Mesenchymal stem cell (in vitro differentiated cells and primary cell): ENCODE measurements around the gene COL16A1.

Source experiments
- DNase-seq: peaks from one replicate; pipeline ENCODE4 v3.0.0-alpha.2; 2013
- H2AFZ ChIP-seq: one replicate; pipeline ENCODE4 v1.6.1; 2013; ENCODE audit warnings: low read depth, mild to moderate bottlenecking, control low read depth, inconsistent platforms, low read length, moderate library complexity
- H2AK5ac ChIP-seq: 2 replicates; pipeline ENCODE4 v1.6.1; 2013; ENCODE audit warnings: low read length, moderate library complexity, mild to moderate bottlenecking, inconsistent platforms; ENCODE audit not compliant: severe bottlenecking
- H2BK120ac ChIP-seq: one replicate; pipeline ENCODE4 v1.6.1; 2013; ENCODE audit warnings: low read depth, mild to moderate bottlenecking, inconsistent platforms, low read length, moderate library complexity
- H2BK12ac ChIP-seq, 2 experiments: one replicate each; pipeline ENCODE4 v1.6.1; 2013; ENCODE audit warnings: inconsistent platforms in 2 of 2, low read length in 2 of 2, mild to moderate bottlenecking in 2 of 2, moderate library complexity in 2 of 2, control low read depth in 1 of 2
- H2BK15ac ChIP-seq: one replicate; pipeline ENCODE4 v1.6.1; 2013; ENCODE audit warnings: mild to moderate bottlenecking, low read depth, inconsistent platforms; ENCODE audit not compliant: poor library complexity, severe bottlenecking
- H2BK5ac ChIP-seq: 2 replicates; pipeline ENCODE4 v1.6.1; 2013; ENCODE audit warnings: low read depth, mild to moderate bottlenecking, low read length, control low read depth, inconsistent platforms; ENCODE audit not compliant: poor library complexity, severe bottlenecking
- H3K14ac ChIP-seq, 2 experiments: one replicate each; pipeline ENCODE4 v1.6.1; 2013; ENCODE audit warnings: inconsistent platforms in 2 of 2, low read length in 2 of 2, control low read depth in 1 of 2, mild to moderate bottlenecking in 1 of 2, moderate library complexity in 1 of 2
- H3K18ac ChIP-seq, 2 experiments: one replicate each; pipeline ENCODE4 v1.6.1; 2013; ENCODE audit warnings: inconsistent platforms in 2 of 2, low read length in 2 of 2, control low read depth in 1 of 2, low read depth in 1 of 2, mild to moderate bottlenecking in 1 of 2
- H3K23ac ChIP-seq, 2 experiments: one replicate each; pipeline ENCODE4 v1.6.1; 2013; ENCODE audit warnings: inconsistent platforms in 2 of 2, low read length in 2 of 2, mild to moderate bottlenecking in 2 of 2, moderate library complexity in 2 of 2, control low read depth in 1 of 2
- H3K27ac ChIP-seq: 2 replicates; pipeline ENCODE4 v1.5.1; 2013; ENCODE audit warnings: mild to moderate bottlenecking, moderate library complexity, low read length, control low read depth, inconsistent platforms; ENCODE audit not compliant: poor library complexity, severe bottlenecking
- H3K27me3 ChIP-seq, 2 experiments: 2 replicates each; pipeline versions ENCODE4 v1.6.1 to v1.7.0; 2013; ENCODE audit warnings: low read length in 2 of 2, mild to moderate bottlenecking in 2 of 2, moderate library complexity in 2 of 2, control low read depth in 1 of 2, inconsistent platforms in 1 of 2; ENCODE audit not compliant: control insufficient read depth in 1 of 2, insufficient read depth in 1 of 2
- H3K36me3 ChIP-seq, 2 experiments: 2 replicates each; pipeline versions ENCODE4 v1.6.1 to v1.7.0; 2013; ENCODE audit warnings: low read length in 2 of 2, control low read depth in 1 of 2, inconsistent platforms in 1 of 2, low read depth in 1 of 2, mild to moderate bottlenecking in 1 of 2; ENCODE audit not compliant: insufficient read depth in 2 of 2, control insufficient read depth in 1 of 2
- H3K4ac ChIP-seq, 2 experiments: one replicate each; pipeline ENCODE4 v1.6.1; 2013; ENCODE audit warnings: inconsistent platforms in 2 of 2, low read length in 2 of 2, mild to moderate bottlenecking in 2 of 2, moderate library complexity in 2 of 2, control low read depth in 1 of 2, low read depth in 1 of 2
- H3K4me1 ChIP-seq: 2 replicates; pipeline ENCODE4 v1.6.1; 2013; ENCODE audit warnings: low read depth, low read length, control low read depth; ENCODE audit not compliant: control insufficient read depth, insufficient read depth
- H3K4me2 ChIP-seq: 2 replicates; pipeline ENCODE4 v1.6.1; 2013; ENCODE audit warnings: low read length, mild to moderate bottlenecking, inconsistent platforms; ENCODE audit not compliant: poor library complexity, severe bottlenecking
- H3K4me3 ChIP-seq, 2 experiments: 2 replicates each; pipeline versions ENCODE4 v1.5.1 to v1.7.0; 2013; ENCODE audit warnings: low read length in 2 of 2, mild to moderate bottlenecking in 2 of 2, control low read depth in 1 of 2, low read depth in 1 of 2; ENCODE audit not compliant: insufficient read depth in 1 of 2
- H3K79me1 ChIP-seq: replicated peaks from 2 replicates; pipeline ENCODE4 v1.6.1; 2013; ENCODE audit warnings: mild to moderate bottlenecking, control low read depth, low read length, inconsistent platforms; ENCODE audit not compliant: poor library complexity, severe bottlenecking
- H3K9ac ChIP-seq: 2 replicates; pipeline ENCODE4 v1.7.0; 2013; ENCODE audit warnings: mild to moderate bottlenecking, low read length, moderate library complexity
- H3K9me3 ChIP-seq: 2 replicates; pipeline ENCODE4 v1.7.0; 2013; ENCODE audit warnings: mild to moderate bottlenecking, low read length; ENCODE audit not compliant: control insufficient read depth
- H4K8ac ChIP-seq: one replicate; pipeline ENCODE4 v1.6.1; 2013; ENCODE audit warnings: inconsistent platforms, mild to moderate bottlenecking, low read length, moderate library complexity
- H4K91ac ChIP-seq: one replicate; pipeline ENCODE4 v1.6.1; 2013; ENCODE audit warnings: mild to moderate bottlenecking, low read length, inconsistent platforms
- WGBS: methylation state at CpG from one replicate; pipeline ENCODE4 v1.1.7; 2013; ENCODE audit warnings: mixed read lengths; 5-methylcytosine and 5-hydroxymethylcytosine counted together

COL16A1 gene

DNA sequence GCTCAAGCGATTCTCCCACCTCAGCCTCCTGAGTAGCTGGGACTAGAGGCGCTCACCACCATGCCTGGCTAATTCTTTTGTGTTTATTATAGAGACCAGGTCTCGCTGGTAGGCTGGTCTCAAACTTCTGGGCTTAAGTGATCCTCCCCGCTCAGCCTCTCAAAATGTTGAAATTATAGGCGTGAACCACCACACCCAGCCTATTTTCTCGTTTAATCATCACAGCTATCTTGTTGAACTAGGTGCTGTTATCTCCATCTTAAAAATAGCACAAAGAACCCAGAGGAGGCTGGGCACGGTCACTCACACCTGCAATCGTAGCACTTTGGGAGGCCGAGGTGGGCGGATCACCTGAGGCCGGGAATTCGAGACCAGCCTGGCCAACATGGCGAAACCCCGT, 28.1 kb downstream of the COL16A1 start:
- no peak overlapping the region for H3K4me3 ChIP-seq
- H3K27ac ChIP-seq, result no peak overlapping the region
- H4K8ac ChIP-seq, result no peak overlapping the region
- H2AFZ ChIP-seq, result no peak overlapping the region
- no peak overlapping the region for H3K4me2 ChIP-seq
- no peak overlapping the region for H2BK5ac ChIP-seq
- H3K4ac ChIP-seq, result no peak overlapping the region
- H2BK15ac ChIP-seq, result no peak overlapping the region
- no peak overlapping the region for H2AK5ac ChIP-seq
- DNase-seq, result no peak
- no peak overlapping the region for H3K14ac ChIP-seq
- no peak overlapping the region for H2BK120ac ChIP-seq
- H4K91ac ChIP-seq, result no peak overlapping the region
- H3K36me3 ChIP-seq, result peaks cover 35 to 81% of the 10 kb centered on the region in 2 experiments
- 92% methylated on average over 14 of the region's 14 CpGs for WGBS
- H2BK12ac ChIP-seq, result no peak overlapping the region
- no peak overlapping the region for H3K9ac ChIP-seq
- H3K79me1 ChIP-seq, result no peaks in the 10 kb centered on the region
- no peak overlapping the region for H3K23ac ChIP-seq
- no peak overlapping the region for H3K18ac ChIP-seq
- H3K4me1 ChIP-seq, result peaks cover 14% of the 10 kb centered on the region
- H3K27me3 ChIP-seq, result no peaks in the 10 kb centered on the region
- H3K9me3 ChIP-seq, result no peaks in the 10 kb centered on the region

DNA sequence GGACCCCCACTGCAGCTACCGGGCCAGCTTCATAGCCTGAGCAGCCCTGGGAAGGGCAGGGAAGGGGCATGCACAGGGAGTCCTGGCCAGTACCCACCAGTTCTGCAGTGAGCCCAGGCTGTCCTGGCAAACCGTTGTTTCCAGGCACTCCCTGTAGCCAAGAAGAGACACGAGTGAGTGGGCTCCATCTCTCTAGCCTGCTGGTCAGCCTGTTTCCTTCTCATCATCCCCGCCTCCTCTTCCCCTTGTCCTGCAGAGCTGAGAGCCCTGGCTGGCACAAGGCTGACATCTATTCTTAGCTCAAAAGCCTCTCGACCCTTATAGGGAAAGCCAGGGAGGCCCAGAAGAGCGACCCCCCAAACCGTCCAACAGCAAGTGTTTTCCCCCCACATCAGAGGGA, 28.7 kb downstream of the COL16A1 start:
- Histone ChIP-seq H2BK15ac (no peak overlapping the region), H3K14ac (no peak overlapping the region), H3K27ac (no peak overlapping the region), H2BK120ac (no peak overlapping the region), H3K4me3 (no peak overlapping the region), H4K91ac (no peak overlapping the region), H4K8ac (no peak overlapping the region), H3K9ac (no peak overlapping the region), H3K4ac (no peak overlapping the region), H2BK12ac (no peak overlapping the region), H3K36me3 (peaks cover 32 to 80% of the 10 kb centered on the region in 2 experiments), H3K23ac (no peak overlapping the region), H2BK5ac (no peak overlapping the region), H3K9me3 (no peaks in the 10 kb centered on the region), H2AK5ac (no peak overlapping the region), H3K4me1 (peaks cover 11% of the 10 kb centered on the region), H3K79me1 (no peaks in the 10 kb centered on the region), H3K18ac (no peak overlapping the region), H2AFZ (no peak overlapping the region), H3K27me3 (no peaks in the 10 kb centered on the region), H3K4me2 (no peak overlapping the region)
- DNase-seq, result no peak
- WGBS, result 77% methylated on average over 7 of the region's 7 CpGs

DNA sequence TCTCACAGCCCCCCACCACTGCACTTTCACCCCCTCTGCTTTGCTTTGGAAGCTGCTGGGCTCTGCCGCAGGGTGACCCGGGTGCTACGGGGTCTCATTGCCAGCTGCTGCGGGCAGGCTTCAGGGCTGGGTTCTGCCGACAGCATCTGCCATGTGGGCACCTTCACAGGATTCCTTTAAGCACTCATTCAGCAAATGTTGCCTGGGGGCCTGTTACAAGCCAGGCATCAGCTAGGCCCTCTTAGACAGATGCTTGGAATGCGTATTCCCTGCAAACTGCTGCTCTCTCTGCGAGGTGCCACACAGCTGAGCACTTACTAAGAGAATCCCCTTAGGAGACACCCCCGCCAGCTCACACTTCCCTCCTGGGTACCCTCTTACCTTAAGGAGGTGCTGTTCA, 29.2 kb downstream of the COL16A1 start:
- Histone ChIP-seq H2BK15ac (no peak overlapping the region), H2BK120ac (no peak overlapping the region), H3K9ac (no peak overlapping the region), H2BK12ac (no peak overlapping the region), H3K27ac (no peak overlapping the region), H3K4ac (no peak overlapping the region), H3K18ac (no peak overlapping the region), H4K91ac (no peak overlapping the region), H3K4me1 (peaks cover 17% of the 10 kb centered on the region), H2BK5ac (no peak overlapping the region), H4K8ac (no peak overlapping the region), H3K23ac (no peak overlapping the region), H3K14ac (no peak overlapping the region), H2AK5ac (no peak overlapping the region), H2AFZ (no peak overlapping the region), H3K27me3 (no peaks in the 10 kb centered on the region), H3K4me2 (no peak overlapping the region), H3K79me1 (no peaks in the 10 kb centered on the region), H3K9me3 (no peaks in the 10 kb centered on the region), H3K4me3 (no peak overlapping the region), H3K36me3 (peaks cover 29 to 75% of the 10 kb centered on the region in 2 experiments)
- WGBS, result 79% methylated on average over 8 of the region's 8 CpGs
- no peak for DNase-seq

DNA sequence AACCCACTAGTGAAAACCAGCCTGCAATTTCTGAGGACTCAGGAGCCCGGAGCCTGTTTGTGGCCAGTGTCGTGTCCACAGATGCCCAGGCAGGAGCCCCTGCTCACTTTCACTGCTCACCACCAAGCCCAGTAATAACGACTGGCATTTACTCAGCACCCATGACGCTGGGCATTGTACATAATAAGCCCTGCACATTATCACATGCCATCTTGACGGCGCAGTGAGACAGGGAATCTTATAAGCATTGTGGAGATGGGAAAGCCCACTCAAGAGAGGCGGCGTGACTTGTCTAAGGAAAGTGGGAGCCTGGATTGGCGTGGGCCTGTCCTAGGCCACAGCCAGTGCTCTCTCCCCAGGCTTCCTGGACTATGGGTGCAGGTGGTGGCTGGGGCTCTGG, 30.4 kb downstream of the COL16A1 start:
- Histone ChIP-seq H3K23ac (no peak overlapping the region), H3K4ac (no peak overlapping the region), H3K27me3 (no peaks in the 10 kb centered on the region), H2BK5ac (no peak overlapping the region), H3K27ac (no peak overlapping the region), H3K4me3 (no peak overlapping the region), H3K4me2 (no peak overlapping the region), H2BK12ac (no peak overlapping the region), H2BK120ac (no peak overlapping the region), H3K79me1 (no peaks in the 10 kb centered on the region), H4K8ac (no peak overlapping the region), H4K91ac (no peak overlapping the region), H2BK15ac (no peak overlapping the region), H3K14ac (no peak overlapping the region), H3K18ac (no peak overlapping the region), H3K9me3 (no peaks in the 10 kb centered on the region), H2AK5ac (no peak overlapping the region), H3K9ac (no peak overlapping the region), H3K4me1 (peaks cover 17% of the 10 kb centered on the region), H2AFZ (no peak overlapping the region), H3K36me3 (peaks cover 24 to 70% of the 10 kb centered on the region in 2 experiments)
- 94% methylated on average over 7 of the region's 9 CpGs for WGBS
- no peak for DNase-seq
